Fibroblast of villous mesenchyme (primary cell): ENCODE measurements around the gene SYCP2L. TPM values are rescaled to one million over a fixed set of nuclear protein-coding genes. Genes with fewer than 3 reads are reported as not detected.
"Not testable (repeated sequence)": the region's sequence is repeated elsewhere in the genome, so short reads cannot be mapped to it uniquely, and the experiment has no call there.

Experiments
- DNase-seq: peaks from one replicate; pipeline ENCODE4 v3.0.0-alpha.2; 2010; ENCODE audit warnings: low read depth
- H3K4me3 ChIP-seq: 2 replicates; pipeline ENCODE4 v1.5.1; 2011; ENCODE audit warnings: low read depth, mild to moderate bottlenecking, low read length
- CTCF ChIP-seq: IDR thresholded peaks from 2 replicates; pipeline ENCODE4 v1.5.1; 2012; ENCODE audit warnings: low read depth, mild to moderate bottlenecking, low read length; ENCODE audit not compliant: insufficient read depth
- total RNA-seq: library from RNA; depleted of rRNA; stranded (reverse); fragments of >200 nt; gene quantifications from 2 replicates; pipeline ENCODE4 v1.2.3, GENCODE V29; 2012

The SYCP2L gene
- total RNA-seq, 1 donor: not detected

- DNase-seq: no peak
- TF ChIP-seq CTCF: no peak
- H3K4me3 ChIP-seq: no peak overlapping the region
Measured at GRCh38 chr6:10862361-10862760, 24.5 kb upstream of the SYCP2L start.

GRCh38 chr6:10863031-10863430, 23.8 kb upstream of the SYCP2L start:
- DNase-seq, H3K4me3 ChIP-seq: not testable (repeated sequence)

GRCh38 chr6:10866709-10867108, 20.1 kb upstream of the SYCP2L start:
- H3K4me3 ChIP-seq, DNase-seq: not testable (repeated sequence)

- no peak overlapping the region for H3K4me3 ChIP-seq
- TF ChIP-seq CTCF: no peak
- DNase-seq: no peak
Measured at GRCh38 chr6:10867952-10868351, 18.9 kb upstream of the SYCP2L start.

- no peak for TF ChIP-seq CTCF
- no peak overlapping the region for H3K4me3 ChIP-seq
- no peak for DNase-seq
Measured at GRCh38 chr6:10873374-10873773, 13.5 kb upstream of the SYCP2L start.

GRCh38 chr6:10874207-10874606, 12.6 kb upstream of the SYCP2L start:
- no peak overlapping the region for H3K4me3 ChIP-seq
- no peak for DNase-seq
- no peak for TF ChIP-seq CTCF

- H3K4me3 ChIP-seq: no peak overlapping the region
- DNase-seq: no peak
- no peak for TF ChIP-seq CTCF
Measured at GRCh38 chr6:10875026-10875425, 11.8 kb upstream of the SYCP2L start.

- no peak for DNase-seq
- no peak overlapping the region for H3K4me3 ChIP-seq
- TF ChIP-seq CTCF: no peak
Measured at GRCh38 chr6:10877012-10877411, 9.8 kb upstream of the SYCP2L start.
